Measurements from ENCODE around the gene CNPY3.
"Not testable (repeated sequence)": the region's sequence is repeated elsewhere in the genome, so short reads cannot be mapped to it uniquely, and the experiment has no call there.

The CNPY3 gene

GRCh38 chr6:42928986-42929820, at the start of gene CNPY3:
Gene CNPY3, plus strand, starts transcription at chr6:42929480. Its CDS starts 91 bp downstream, at chr6:42929571.
- DNase-seq (ENCODE audit: low read depth), result peak; percentile 98
- H3K4me3 ChIP-seq (replicated peaks; ENCODE audit: low read depth, low read length), result peak within 1 kb of the TSS; percentile 79
- TF ChIP-seq CTCF (IDR thresholded peaks at IDR 0.05; ENCODE audit: low read length, missing control alignments), result no peak

GRCh38 chr6:42880240-42880817, 49.0 kb upstream of the CNPY3 start:
- peak overlapping the region; percentile 98 for H3K4me3 ChIP-seq (replicated peaks; ENCODE audit: low read depth, low read length)
- DNase-seq (ENCODE audit: low read depth), result not testable (repeated sequence)

- peak overlapping the region; percentile 98 for H3K4me3 ChIP-seq (replicated peaks; ENCODE audit: low read depth, low read length)
- not testable (repeated sequence) for DNase-seq (ENCODE audit: low read depth)
These were observed 48.4 kb upstream of the CNPY3 start for GRCh38 chr6:42880871-42881270.

- no peak overlapping the region for H3K4me3 ChIP-seq (replicated peaks; ENCODE audit: low read depth, low read length)
- TF ChIP-seq CTCF (IDR thresholded peaks at IDR 0.05; ENCODE audit: low read length, missing control alignments), result no peak
- no peak for DNase-seq (ENCODE audit: low read depth)
These were observed 43.6 kb upstream of the CNPY3 start for GRCh38 chr6:42885702-42886101.

GRCh38 chr6:42888201-42888600, 41.1 kb upstream of the CNPY3 start:
- not testable (repeated sequence) for DNase-seq (ENCODE audit: low read depth); H3K4me3 ChIP-seq (replicated peaks; ENCODE audit: low read depth, low read length)

GRCh38 chr6:42889815-42890214, 39.5 kb upstream of the CNPY3 start:
- peak overlapping the region; percentile 94 for H3K4me3 ChIP-seq (replicated peaks; ENCODE audit: low read depth, low read length)
- TF ChIP-seq CTCF (IDR thresholded peaks at IDR 0.05; ENCODE audit: low read length, missing control alignments), result no peak
- DNase-seq (ENCODE audit: low read depth), result no peak

GRCh38 chr6:42890311-42891198, 38.7 kb upstream of the CNPY3 start:
- no peak for TF ChIP-seq CTCF (IDR thresholded peaks at IDR 0.05; ENCODE audit: low read length, missing control alignments)
- peak overlapping the region; percentile 94 for H3K4me3 ChIP-seq (replicated peaks; ENCODE audit: low read depth, low read length)

GRCh38 chr6:42891199-42891722, 38.0 kb upstream of the CNPY3 start:
- no peak for DNase-seq (ENCODE audit: low read depth)
- H3K4me3 ChIP-seq (replicated peaks; ENCODE audit: low read depth, low read length), result peak overlapping the region; percentile 94
- TF ChIP-seq CTCF (IDR thresholded peaks at IDR 0.05; ENCODE audit: low read length, missing control alignments), result no peak

More at GRCh38 chr6:42890311-42891198, 38.7 kb upstream of the CNPY3 start:
- DNase-seq (ENCODE audit: low read depth), result peak; percentile 98

- not testable (repeated sequence) for H3K4me3 ChIP-seq (replicated peaks; ENCODE audit: low read depth, low read length); DNase-seq (ENCODE audit: low read depth)
These were observed 35.0 kb upstream of the CNPY3 start for GRCh38 chr6:42894041-42894828.

Measured in fibroblast of pulmonary artery (primary cell).